WERI-Rb-1 (cell line): Measurements from ENCODE around the gene METTL4.

ENCODE experiments used
- DNase-seq: peaks from one replicate; pipeline ENCODE4 v3.0.0-alpha.2; 2020
- H3K27ac ChIP-seq: fragments of 250-450 bp; sonication (Bioruptor Pico); 2 replicates; pipeline ENCODE4 v1.5.1; 2020; ENCODE audit warnings: mild to moderate bottlenecking, moderate library complexity
- H3K27me3 ChIP-seq: fragments of 250-450 bp; sonication (Bioruptor Pico); 2 replicates; pipeline ENCODE4 v1.5.1; 2021; ENCODE audit warnings: mild to moderate bottlenecking, low read depth, moderate library complexity; ENCODE audit not compliant: insufficient read depth, severe bottlenecking
- H3K36me3 ChIP-seq: fragments of 250-450 bp; sonication (Bioruptor Pico); 2 replicates; pipeline ENCODE4 v1.5.1; 2020; ENCODE audit warnings: mild to moderate bottlenecking, moderate library complexity
- H3K4me3 ChIP-seq: 2 replicates; pipeline ENCODE4 v1.5.1; 2011; ENCODE audit warnings: low read depth, mild to moderate bottlenecking, control low read depth, low read length
- H3K9me3 ChIP-seq: fragments of 250-450 bp; sonication (Bioruptor Pico); 2 replicates; pipeline ENCODE4 v1.5.1; 2021; ENCODE audit warnings: mild to moderate bottlenecking, moderate library complexity; ENCODE audit not compliant: severe bottlenecking
- TF ChIP-seq, protein P1 (sequence below): IDR thresholded peaks from 2 replicates; pipeline ENCODE4 v1.5.1; 2011; ENCODE audit warnings: low read depth, mild to moderate bottlenecking, control low read depth, inconsistent platforms, low read length

The METTL4 gene

DNA sequence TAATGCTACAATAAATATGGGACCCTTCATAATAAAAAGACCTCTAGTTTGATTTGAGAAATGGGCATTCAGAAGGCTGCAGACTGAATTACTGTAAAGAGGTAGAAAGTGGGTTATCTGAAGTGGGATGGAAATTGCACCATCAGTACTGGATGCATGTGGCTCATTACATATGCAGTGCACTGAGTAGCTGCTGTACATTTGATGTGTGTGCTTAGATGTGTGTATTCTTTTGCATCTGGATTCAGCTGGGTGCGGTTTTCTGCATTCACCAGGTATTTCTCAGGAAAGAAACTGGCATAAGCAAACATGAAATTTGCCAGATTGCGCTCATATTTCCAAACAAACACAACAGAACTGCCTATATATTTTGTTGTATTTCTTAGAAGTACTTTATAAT, 38.3 kb upstream of the METTL4 start:
- H3K4me3 ChIP-seq: no peak overlapping the region
- H3K36me3 ChIP-seq: peaks cover 69% of the 10 kb centered on the region
- H3K27me3 ChIP-seq: no peaks in the 10 kb centered on the region
- H3K27ac ChIP-seq: no peak overlapping the region
- TF ChIP-seq, protein P1, sequence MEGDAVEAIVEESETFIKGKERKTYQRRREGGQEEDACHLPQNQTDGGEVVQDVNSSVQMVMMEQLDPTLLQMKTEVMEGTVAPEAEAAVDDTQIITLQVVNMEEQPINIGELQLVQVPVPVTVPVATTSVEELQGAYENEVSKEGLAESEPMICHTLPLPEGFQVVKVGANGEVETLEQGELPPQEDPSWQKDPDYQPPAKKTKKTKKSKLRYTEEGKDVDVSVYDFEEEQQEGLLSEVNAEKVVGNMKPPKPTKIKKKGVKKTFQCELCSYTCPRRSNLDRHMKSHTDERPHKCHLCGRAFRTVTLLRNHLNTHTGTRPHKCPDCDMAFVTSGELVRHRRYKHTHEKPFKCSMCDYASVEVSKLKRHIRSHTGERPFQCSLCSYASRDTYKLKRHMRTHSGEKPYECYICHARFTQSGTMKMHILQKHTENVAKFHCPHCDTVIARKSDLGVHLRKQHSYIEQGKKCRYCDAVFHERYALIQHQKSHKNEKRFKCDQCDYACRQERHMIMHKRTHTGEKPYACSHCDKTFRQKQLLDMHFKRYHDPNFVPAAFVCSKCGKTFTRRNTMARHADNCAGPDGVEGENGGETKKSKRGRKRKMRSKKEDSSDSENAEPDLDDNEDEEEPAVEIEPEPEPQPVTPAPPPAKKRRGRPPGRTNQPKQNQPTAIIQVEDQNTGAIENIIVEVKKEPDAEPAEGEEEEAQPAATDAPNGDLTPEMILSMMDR: no peak
- DNase-seq: no peak
- no peaks in the 10 kb centered on the region for H3K9me3 ChIP-seq

DNA sequence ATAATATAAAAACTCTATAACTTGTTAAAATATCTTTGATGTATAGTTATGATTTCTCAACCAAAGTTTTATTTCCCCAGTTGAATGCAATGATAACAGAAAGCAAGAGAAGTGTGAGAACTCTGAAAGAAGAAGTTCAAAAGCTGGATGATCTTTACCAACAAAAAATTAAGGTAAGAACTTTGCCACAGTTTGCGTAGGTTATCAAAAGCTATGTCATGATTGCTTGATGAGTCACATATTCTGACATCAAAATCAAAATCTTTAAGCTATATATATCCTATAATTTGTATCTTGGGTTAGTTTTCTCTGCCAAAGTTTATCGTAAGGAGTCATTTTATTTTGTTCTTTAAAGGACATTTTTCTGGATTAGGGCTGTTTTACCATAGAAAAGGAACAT, 35.0 kb upstream of the METTL4 start:
- Histone ChIP-seq H3K36me3 (peaks cover 67% of the 10 kb centered on the region), H3K9me3 (no peaks in the 10 kb centered on the region), H3K27me3 (no peaks in the 10 kb centered on the region), H3K27ac (no peak overlapping the region), H3K4me3 (no peak overlapping the region)
- no peak for DNase-seq
- TF ChIP-seq, protein P1: no peak

DNA sequence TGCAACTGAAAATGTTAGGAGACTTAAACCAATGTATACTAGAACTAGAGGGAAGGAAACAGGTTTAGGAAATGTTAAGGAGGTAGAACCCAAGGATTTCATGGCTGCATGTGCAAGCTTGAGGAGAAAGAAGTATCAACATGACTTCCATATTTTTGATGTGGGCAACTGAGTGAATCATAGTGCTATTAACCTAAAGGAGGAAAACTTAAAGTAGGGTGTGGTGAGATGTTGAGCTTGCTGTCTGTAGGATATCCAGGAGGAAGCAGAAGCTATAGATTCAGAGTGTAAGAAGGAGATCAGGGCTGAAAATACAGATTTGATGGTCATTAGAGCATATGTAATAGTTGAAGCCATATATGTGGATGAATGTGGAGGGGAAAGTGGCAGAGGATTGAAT, 31.5 kb upstream of the METTL4 start:
- DNase-seq: no peak
- TF ChIP-seq, protein P1: no peak
- peaks cover 70% of the 10 kb centered on the region for H3K36me3 ChIP-seq
- H3K27me3 ChIP-seq: no peaks in the 10 kb centered on the region
- H3K9me3 ChIP-seq: no peaks in the 10 kb centered on the region
- H3K4me3 ChIP-seq: no peak overlapping the region
- no peak overlapping the region for H3K27ac ChIP-seq

DNA sequence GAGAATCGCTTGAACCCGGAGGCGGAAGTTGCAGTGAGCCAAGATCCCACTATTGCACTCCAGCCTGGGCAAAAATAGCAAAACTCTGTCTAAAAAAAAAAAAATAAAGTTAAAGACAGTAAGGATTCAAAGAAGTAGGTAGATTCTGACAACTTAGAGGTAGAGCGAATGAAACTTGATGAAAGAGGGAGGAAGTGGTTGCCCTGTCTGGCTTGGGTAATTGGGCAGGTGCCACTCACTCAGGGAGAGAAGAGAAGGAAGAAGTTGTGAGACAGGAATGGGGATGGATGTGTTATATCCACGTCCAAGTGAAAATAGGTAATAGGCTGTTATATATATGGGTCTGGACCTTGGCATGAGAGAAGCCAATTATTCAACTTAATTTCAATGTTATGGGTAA, 26.3 kb upstream of the METTL4 start:
- TF ChIP-seq, protein P1: no peak
- peaks cover 70% of the 10 kb centered on the region for H3K36me3 ChIP-seq
- H3K4me3 ChIP-seq: no peak overlapping the region
- H3K27ac ChIP-seq: no peak overlapping the region
- H3K9me3 ChIP-seq: peaks cover 3% of the 10 kb centered on the region
- DNase-seq: no peak
- H3K27me3 ChIP-seq: no peaks in the 10 kb centered on the region

DNA sequence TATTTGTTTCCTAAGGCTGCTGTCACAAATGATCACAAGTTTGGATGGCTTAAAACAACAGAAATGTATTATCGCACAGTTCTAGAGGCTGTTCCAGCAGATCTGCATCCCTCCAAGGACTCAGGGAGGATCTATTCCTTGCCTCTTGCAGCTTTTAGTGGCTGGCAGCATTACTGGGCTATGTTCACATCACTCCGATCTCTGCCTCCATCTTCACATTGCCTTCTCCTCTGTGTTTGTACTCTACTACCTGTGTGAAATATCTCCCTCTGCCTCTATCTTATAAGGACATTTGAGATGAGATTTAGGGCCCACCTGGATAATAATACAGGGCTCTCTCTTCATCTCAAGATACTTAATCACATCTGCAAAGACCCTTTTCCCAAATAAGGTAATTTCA, 19.0 kb upstream of the METTL4 start:
- no peaks in the 10 kb centered on the region for H3K9me3 ChIP-seq
- peaks cover 89% of the 10 kb centered on the region for H3K36me3 ChIP-seq
- no peak overlapping the region for H3K27ac ChIP-seq
- no peaks in the 10 kb centered on the region for H3K27me3 ChIP-seq
- no peak for DNase-seq
- no peak overlapping the region for H3K4me3 ChIP-seq
- TF ChIP-seq, protein P1: no peak

DNA sequence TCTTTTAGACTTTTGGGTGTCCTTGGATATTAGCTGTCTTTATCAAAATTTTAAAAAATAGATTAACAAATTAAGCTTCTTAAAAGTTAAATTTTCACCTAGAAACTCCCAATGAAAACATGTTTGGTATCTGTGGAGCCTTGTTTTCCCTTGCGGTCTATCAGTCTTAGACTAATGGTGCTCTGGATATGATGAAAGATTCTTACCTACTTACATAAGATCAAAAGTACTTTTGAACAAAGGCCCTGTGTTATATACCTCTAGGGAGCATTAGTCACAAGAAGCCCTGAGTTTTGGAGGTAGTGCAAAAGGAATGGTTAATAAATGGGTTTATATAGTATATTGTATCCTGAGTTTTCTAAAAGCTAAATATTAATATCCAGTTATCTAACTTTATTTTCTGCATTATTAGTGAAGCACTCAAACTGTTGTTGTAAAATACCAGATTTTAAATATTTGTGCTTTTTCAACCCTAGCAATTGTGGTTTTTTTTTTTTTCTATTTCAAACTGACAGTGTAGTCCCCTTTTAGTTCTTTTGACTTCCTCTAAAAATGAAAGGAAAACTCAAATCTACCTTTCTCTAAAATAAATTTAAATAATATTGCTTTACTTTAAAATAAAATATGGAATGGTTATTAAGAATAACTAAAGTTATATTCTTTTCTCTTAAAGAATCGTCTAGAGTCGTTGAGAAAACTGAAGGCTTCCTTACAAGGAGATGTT, 18.2 kb upstream of the METTL4 start:
- Histone ChIP-seq H3K27me3 (no peaks in the 10 kb centered on the region), H3K27ac (no peak overlapping the region), H3K4me3 (no peak overlapping the region), H3K9me3 (no peaks in the 10 kb centered on the region), H3K36me3 (peaks cover 91% of the 10 kb centered on the region)
- no peak for DNase-seq
- TF ChIP-seq, protein P1: no peak
